ENCODE measurements around the gene FOXR2. TPM values are rescaled to one million over a fixed set of nuclear protein-coding genes. Genes with fewer than 3 reads are reported as not detected.

The FOXR2 gene, protein sequence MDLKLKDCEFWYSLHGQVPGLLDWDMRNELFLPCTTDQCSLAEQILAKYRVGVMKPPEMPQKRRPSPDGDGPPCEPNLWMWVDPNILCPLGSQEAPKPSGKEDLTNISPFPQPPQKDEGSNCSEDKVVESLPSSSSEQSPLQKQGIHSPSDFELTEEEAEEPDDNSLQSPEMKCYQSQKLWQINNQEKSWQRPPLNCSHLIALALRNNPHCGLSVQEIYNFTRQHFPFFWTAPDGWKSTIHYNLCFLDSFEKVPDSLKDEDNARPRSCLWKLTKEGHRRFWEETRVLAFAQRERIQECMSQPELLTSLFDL
- total RNA-seq (not detected), polyA plus RNA-seq (not detected)

GRCh38 chrX:55623100-55623499, at the start of gene FOXR2:
Gene FOXR2, plus strand, starts transcription at chrX:55623400. Its CDS starts 312 bp downstream, at chrX:55623712.
- Histone ChIP-seq H3K27ac (ENCODE audit: low read depth) (no peak within 1 kb of the TSS), H3K4me1 (ENCODE audit: insufficient read depth) (no peaks in the 10 kb centered on the region), H3K4me3 (ENCODE audit: low read depth, low read length) (no peak within 1 kb of the TSS), H3K36me3 (ENCODE audit: insufficient read depth) (no peaks in the 10 kb centered on the region)
- 96% methylated on average over 1 of the region's 1 CpG for WGBS
- DNase-seq (ENCODE audit: extremely low spot score), result no peak

DNA sequence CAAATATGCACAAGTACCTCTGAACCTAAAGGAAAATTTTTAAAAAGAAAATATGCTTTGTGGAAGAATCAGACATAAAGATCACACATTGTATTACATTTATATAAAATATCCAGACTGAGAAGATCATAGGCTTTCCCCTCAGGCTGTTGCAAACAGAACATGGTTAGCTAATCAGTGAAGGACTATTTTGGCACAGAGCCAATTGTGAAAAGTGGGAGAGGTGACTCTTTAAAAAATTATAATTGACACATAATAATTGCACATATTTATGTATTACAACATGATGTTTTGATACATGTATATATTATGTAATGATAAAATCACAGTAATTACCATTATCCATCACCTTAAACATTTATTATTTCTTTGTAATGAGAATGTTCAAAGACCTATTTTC, 44.1 kb upstream of the FOXR2 start:
- H3K4me1 ChIP-seq (ENCODE audit: insufficient read depth), result no peaks in the 10 kb centered on the region
- no peaks in the 10 kb centered on the region for H3K36me3 ChIP-seq (ENCODE audit: insufficient read depth)
- no peak overlapping the region for H3K27ac ChIP-seq (ENCODE audit: low read depth)
- no peak overlapping the region for H3K4me3 ChIP-seq (ENCODE audit: low read depth, low read length)
- DNase-seq (ENCODE audit: extremely low spot score), result no peak

DNA sequence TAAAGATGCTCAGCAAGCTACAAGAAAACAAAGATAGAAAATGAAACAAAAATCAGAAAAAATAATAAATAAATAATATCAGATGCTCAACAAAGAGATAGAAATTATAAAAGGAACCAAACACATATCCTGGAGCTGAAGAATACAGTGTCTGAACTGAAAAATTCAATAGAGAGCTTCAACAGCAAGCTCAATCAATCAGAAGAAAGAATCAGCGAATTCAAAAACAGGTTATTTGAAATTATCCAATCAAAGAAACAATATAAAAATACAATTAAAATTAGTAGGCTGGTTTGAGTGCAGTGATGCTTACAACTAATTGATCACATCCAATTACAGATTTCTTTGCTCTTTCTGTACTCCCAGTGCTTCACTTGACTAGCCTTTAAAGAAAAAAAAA, 40.8 kb upstream of the FOXR2 start:
- no peak for DNase-seq (ENCODE audit: extremely low spot score)
- no peak overlapping the region for H3K4me3 ChIP-seq (ENCODE audit: low read depth, low read length)
- H3K27ac ChIP-seq (ENCODE audit: low read depth), result no peak overlapping the region
- no peaks in the 10 kb centered on the region for H3K36me3 ChIP-seq (ENCODE audit: insufficient read depth)
- H3K4me1 ChIP-seq (ENCODE audit: insufficient read depth), result no peaks in the 10 kb centered on the region
- WGBS, result 89% methylated on average over 1 of the region's 1 CpG

DNA sequence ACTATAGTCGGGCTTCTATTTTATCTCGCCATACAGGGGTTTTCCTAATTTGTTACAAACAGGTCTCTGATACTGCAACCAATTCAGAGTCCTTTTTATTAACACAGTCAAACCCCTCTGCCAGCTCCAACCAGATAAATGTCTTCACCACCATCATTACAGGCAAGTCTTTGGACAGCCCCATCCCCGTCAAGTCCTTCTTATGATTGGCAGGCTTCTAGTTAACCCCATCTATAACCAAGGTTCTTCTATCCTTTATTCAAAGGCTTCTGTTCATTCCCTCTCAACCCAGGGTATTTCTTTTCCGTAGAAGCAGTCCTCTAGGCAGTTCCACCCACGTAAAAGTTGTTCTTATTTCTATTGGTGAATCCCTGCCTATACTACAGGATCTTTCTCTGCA, 29.9 kb upstream of the FOXR2 start:
- WGBS, result 81% methylated on average over 5 of the region's 5 CpGs
- no peak overlapping the region for H3K27ac ChIP-seq (ENCODE audit: low read depth)
- DNase-seq (ENCODE audit: extremely low spot score), result no peak
- no peak overlapping the region for H3K4me3 ChIP-seq (ENCODE audit: low read depth, low read length)
- H3K36me3 ChIP-seq (ENCODE audit: insufficient read depth), result no peaks in the 10 kb centered on the region
- H3K4me1 ChIP-seq (ENCODE audit: insufficient read depth), result no peaks in the 10 kb centered on the region

- DNase-seq (ENCODE audit: extremely low spot score), result no peak
- H3K4me1 ChIP-seq (ENCODE audit: insufficient read depth), result no peaks in the 10 kb centered on the region
- H3K4me3 ChIP-seq (ENCODE audit: low read depth, low read length), result no peak overlapping the region
- H3K27ac ChIP-seq (ENCODE audit: low read depth), result no peak overlapping the region
- WGBS, result 86% methylated on average over 13 of the region's 13 CpGs
- H3K36me3 ChIP-seq (ENCODE audit: insufficient read depth), result no peaks in the 10 kb centered on the region
Observed at GRCh38 chrX:55593756-55594257, 29.4 kb upstream of the FOXR2 start.

DNA sequence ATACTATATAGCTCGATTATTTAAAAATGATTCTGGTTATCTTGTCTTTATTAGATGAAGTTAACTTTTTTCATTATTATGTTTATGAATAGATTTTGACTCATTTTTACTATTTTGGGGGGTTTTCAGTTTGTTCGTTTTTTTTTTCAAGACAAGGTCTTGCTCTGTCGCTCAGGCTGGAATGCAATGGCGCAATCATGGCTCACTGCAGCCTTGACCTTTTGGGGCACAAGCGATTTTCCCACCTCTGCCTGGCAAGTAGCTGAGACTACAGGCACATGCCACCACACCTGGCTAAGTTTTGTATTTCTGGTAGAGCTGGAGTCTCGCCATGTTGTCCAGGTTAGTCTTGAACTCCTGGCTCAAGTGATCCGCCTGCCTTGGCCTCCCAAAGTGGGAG, 24.9 kb upstream of the FOXR2 start:
- no peaks in the 10 kb centered on the region for H3K36me3 ChIP-seq (ENCODE audit: insufficient read depth)
- no peak overlapping the region for H3K27ac ChIP-seq (ENCODE audit: low read depth)
- WGBS, result 79% methylated on average over 7 of the region's 7 CpGs
- no peaks in the 10 kb centered on the region for H3K4me1 ChIP-seq (ENCODE audit: insufficient read depth)
- no peak overlapping the region for H3K4me3 ChIP-seq (ENCODE audit: low read depth, low read length)
- DNase-seq (ENCODE audit: extremely low spot score), result no peak

- Histone ChIP-seq H3K4me3 (ENCODE audit: low read depth, low read length) (no peak overlapping the region), H3K36me3 (ENCODE audit: insufficient read depth) (no peaks in the 10 kb centered on the region), H3K27ac (ENCODE audit: low read depth) (no peak overlapping the region), H3K4me1 (ENCODE audit: insufficient read depth) (no peaks in the 10 kb centered on the region)
- WGBS, result 48% methylated on average over 2 of the region's 2 CpGs
- DNase-seq (ENCODE audit: extremely low spot score), result no peak
Observed at GRCh38 chrX:55619547-55619946, 3.7 kb upstream of the FOXR2 start.

- Histone ChIP-seq H3K36me3 (ENCODE audit: insufficient read depth) (no peaks in the 10 kb centered on the region), H3K27ac (ENCODE audit: low read depth) (no peak overlapping the region), H3K4me3 (ENCODE audit: low read depth, low read length) (no peak overlapping the region), H3K4me1 (ENCODE audit: insufficient read depth) (no peaks in the 10 kb centered on the region)
- no peak for DNase-seq (ENCODE audit: extremely low spot score)
- WGBS, result 73% methylated on average over 5 of the region's 5 CpGs
Observed at GRCh38 chrX:55624403-55624802, 1.2 kb downstream of the FOXR2 start.

- H3K27ac ChIP-seq (ENCODE audit: low read depth), result no peak overlapping the region
- DNase-seq (ENCODE audit: extremely low spot score), result no peak
- H3K4me3 ChIP-seq (ENCODE audit: low read depth, low read length), result no peak overlapping the region
- H3K36me3 ChIP-seq (ENCODE audit: insufficient read depth), result no peaks in the 10 kb centered on the region
- WGBS, result 80% methylated on average over 8 of the region's 8 CpGs
- H3K4me1 ChIP-seq (ENCODE audit: insufficient read depth), result no peaks in the 10 kb centered on the region
Observed at GRCh38 chrX:55636109-55636508, 12.9 kb downstream of the FOXR2 start.

DNA sequence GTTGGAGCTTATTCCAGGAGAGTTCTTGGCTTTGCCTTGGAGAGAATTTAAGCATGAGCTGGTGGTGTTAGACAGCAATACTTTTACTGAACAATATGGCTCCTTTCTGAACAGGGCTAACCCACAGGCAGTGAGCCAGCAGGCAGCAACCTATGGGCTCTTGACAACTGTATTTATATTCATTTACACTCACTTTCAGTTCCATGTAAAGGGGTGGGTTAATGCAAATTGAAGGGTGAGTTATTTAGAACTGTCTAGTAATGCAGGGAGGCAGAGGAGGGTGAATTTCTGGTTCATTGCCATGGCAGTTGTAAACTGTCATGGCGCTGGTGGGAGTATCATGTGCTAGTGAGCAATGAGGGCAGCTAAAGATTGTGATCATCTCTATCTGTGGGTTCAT, 15.7 kb downstream of the FOXR2 start:
- no peaks in the 10 kb centered on the region for H3K36me3 ChIP-seq (ENCODE audit: insufficient read depth)
- DNase-seq (ENCODE audit: extremely low spot score), result no peak
- no peak overlapping the region for H3K4me3 ChIP-seq (ENCODE audit: low read depth, low read length)
- WGBS, result 69% methylated on average over 1 of the region's 1 CpG
- H3K27ac ChIP-seq (ENCODE audit: low read depth), result no peak overlapping the region
- H3K4me1 ChIP-seq (ENCODE audit: insufficient read depth), result no peaks in the 10 kb centered on the region

DNA sequence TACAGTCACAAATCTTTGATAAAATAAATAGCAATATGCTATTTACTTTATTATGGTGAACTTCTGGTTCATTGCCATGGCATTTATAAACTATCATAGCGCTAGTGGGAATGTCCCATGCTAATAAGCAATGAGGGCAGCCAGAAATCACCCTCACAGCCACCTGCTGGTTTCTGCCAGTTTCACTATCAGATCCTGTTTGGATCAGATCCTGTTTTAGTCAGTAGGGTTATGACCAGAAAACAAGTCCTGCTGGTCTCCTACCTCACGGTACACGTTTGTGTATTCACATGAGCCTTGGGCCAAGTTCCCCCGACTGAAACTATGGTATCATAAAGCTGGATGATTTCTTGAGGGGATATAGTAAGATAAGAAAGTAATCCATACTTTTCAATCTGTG, 17.7 kb downstream of the FOXR2 start:
- Histone ChIP-seq H3K4me1 (ENCODE audit: insufficient read depth) (no peaks in the 10 kb centered on the region), H3K4me3 (ENCODE audit: low read depth, low read length) (no peak overlapping the region), H3K36me3 (ENCODE audit: insufficient read depth) (no peaks in the 10 kb centered on the region), H3K27ac (ENCODE audit: low read depth) (no peak overlapping the region)
- DNase-seq (ENCODE audit: extremely low spot score), result no peak
- 48% methylated on average over 4 of the region's 4 CpGs for WGBS

DNA sequence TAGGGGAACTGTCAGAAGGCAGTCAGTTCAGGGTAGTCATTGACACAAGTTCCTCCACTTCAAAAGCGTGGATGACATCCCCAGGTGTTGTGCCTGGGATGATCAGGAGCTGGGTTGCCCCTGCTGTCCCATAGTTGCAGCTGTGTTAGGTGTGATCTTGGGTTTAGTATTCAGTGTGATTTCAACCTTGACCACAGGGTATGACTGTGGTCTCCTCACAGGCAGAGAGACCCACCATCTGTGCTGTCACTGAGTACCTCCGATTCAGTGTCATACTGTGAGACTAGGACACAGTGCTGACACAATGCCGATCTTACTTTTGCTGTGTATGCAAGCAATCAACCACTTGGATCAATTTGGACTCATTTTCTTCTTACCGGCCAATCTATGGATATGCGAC, 25.2 kb downstream of the FOXR2 start:
- Histone ChIP-seq H3K27ac (ENCODE audit: low read depth) (no peak overlapping the region), H3K36me3 (ENCODE audit: insufficient read depth) (no peaks in the 10 kb centered on the region), H3K4me3 (ENCODE audit: low read depth, low read length) (no peak overlapping the region), H3K4me1 (ENCODE audit: insufficient read depth) (no peaks in the 10 kb centered on the region)
- WGBS, result 84% methylated on average over 5 of the region's 5 CpGs
- no peak for DNase-seq (ENCODE audit: extremely low spot score)

GRCh38 chrX:55659931-55660330, 36.7 kb downstream of the FOXR2 start:
- H3K4me3 ChIP-seq (ENCODE audit: low read depth, low read length), result no peak overlapping the region
- H3K27ac ChIP-seq (ENCODE audit: low read depth), result no peak overlapping the region
- H3K36me3 ChIP-seq (ENCODE audit: insufficient read depth), result no peaks in the 10 kb centered on the region
- WGBS, result 45% methylated on average over 2 of the region's 2 CpGs
- DNase-seq (ENCODE audit: extremely low spot score), result no peak
- H3K4me1 ChIP-seq (ENCODE audit: insufficient read depth), result no peaks in the 10 kb centered on the region

DNA sequence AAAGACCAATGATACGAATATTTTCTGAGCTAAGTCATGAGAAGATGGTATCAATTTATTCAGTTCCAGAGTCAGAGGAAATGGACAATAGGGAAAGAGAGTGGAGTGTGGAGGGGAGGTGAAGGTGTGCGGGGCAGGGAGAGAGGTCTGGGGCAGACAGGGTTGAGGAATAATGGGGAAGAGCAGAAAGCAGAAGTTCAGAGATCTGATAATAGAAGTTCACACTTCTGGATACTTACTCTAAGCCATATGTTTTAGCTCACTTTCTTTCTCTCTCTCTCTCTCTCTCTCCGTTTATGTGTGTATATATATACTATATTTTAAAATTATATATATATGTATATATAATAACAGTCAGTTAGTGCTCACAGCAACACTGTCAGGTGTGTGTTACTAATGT, 40.4 kb downstream of the FOXR2 start:
- H3K4me3 ChIP-seq (ENCODE audit: low read depth, low read length), result no peak overlapping the region
- no peaks in the 10 kb centered on the region for H3K4me1 ChIP-seq (ENCODE audit: insufficient read depth)
- WGBS, result 66% methylated on average over 3 of the region's 3 CpGs
- no peak overlapping the region for H3K27ac ChIP-seq (ENCODE audit: low read depth)
- DNase-seq (ENCODE audit: extremely low spot score), result no peak
- H3K36me3 ChIP-seq (ENCODE audit: insufficient read depth), result no peaks in the 10 kb centered on the region

GRCh38 chrX:55668084-55668483, 44.9 kb downstream of the FOXR2 start:
- 67% methylated on average over 1 of the region's 1 CpG for WGBS
- Histone ChIP-seq H3K4me3 (ENCODE audit: low read depth, low read length) (no peak overlapping the region), H3K4me1 (ENCODE audit: insufficient read depth) (no peaks in the 10 kb centered on the region), H3K27ac (ENCODE audit: low read depth) (no peak overlapping the region), H3K36me3 (ENCODE audit: insufficient read depth) (no peaks in the 10 kb centered on the region)
- DNase-seq (ENCODE audit: extremely low spot score), result no peak
